ENCODE measurements around the gene TSGA10.
"Not testable (repeated sequence)": the region's sequence is repeated elsewhere in the genome, so short reads cannot be mapped to it uniquely, and the experiment has no call there.

- TF ChIP-seq POLR2A (IDR thresholded peaks at IDR 0.05; ENCODE audit: low read depth, low read length); EZH2 (IDR thresholded peaks at IDR 0.05; ENCODE audit: borderline replicate concordance, low read depth, low read length, severe bottlenecking); CTCF (IDR thresholded peaks at IDR 0.05; ENCODE audit: extremely low read depth in 1 of 2, insufficient read depth in 1 of 2, low read depth in 1 of 2, low read length in 2 of 2); POLR2AphosphoS5 (IDR thresholded peaks at IDR 0.05; ENCODE audit: insufficient read depth, low read depth, low read length); MYC (IDR thresholded peaks at IDR 0.05; ENCODE audit: low read depth, low read length); GATA2 (IDR thresholded peaks at IDR 0.05; ENCODE audit: insufficient read depth, insufficient read length, low read depth, low read length); MAX (IDR thresholded peaks at IDR 0.05; ENCODE audit: insufficient read depth, insufficient read length): not testable (repeated sequence)
These were observed 113.9 kb downstream of the TSGA10 start for GRCh38 chr2:99040736-99041300.

Measured in endothelial cell of umbilical vein (primary cell).